GM12801 (cell line): ENCODE measurements around the gene LMAN2L.

Experiments used
- TF ChIP-seq, protein P1 (sequence below): IDR thresholded peaks from one replicate; pipeline ENCODE4 v1.5.1; 2011; ENCODE audit warnings: control low read depth; ENCODE audit not compliant: insufficient read length; ENCODE audit errors: extremely low read depth

Gene LMAN2L

DNA sequence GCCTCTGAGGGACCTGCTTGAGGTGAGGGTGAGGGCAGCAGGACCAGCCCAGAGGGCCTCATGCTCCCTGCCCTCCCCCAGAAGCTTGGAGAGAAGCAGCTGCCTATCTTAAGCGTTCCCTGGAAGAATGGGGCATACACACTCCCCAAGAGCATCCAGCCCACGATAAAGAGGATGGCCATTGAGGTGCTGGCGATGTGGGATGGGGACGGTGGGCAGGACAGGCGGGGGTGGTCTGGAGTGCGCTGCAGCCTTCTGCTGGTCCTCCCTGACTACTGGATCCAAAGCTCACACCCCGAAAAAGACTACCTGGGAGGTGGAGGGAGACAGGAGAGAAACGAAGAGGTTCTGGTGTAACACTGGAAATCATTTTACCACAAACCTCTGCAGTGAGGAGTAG lies 45.6 kb downstream of the LMAN2L start:
- TF ChIP-seq, protein P1, sequence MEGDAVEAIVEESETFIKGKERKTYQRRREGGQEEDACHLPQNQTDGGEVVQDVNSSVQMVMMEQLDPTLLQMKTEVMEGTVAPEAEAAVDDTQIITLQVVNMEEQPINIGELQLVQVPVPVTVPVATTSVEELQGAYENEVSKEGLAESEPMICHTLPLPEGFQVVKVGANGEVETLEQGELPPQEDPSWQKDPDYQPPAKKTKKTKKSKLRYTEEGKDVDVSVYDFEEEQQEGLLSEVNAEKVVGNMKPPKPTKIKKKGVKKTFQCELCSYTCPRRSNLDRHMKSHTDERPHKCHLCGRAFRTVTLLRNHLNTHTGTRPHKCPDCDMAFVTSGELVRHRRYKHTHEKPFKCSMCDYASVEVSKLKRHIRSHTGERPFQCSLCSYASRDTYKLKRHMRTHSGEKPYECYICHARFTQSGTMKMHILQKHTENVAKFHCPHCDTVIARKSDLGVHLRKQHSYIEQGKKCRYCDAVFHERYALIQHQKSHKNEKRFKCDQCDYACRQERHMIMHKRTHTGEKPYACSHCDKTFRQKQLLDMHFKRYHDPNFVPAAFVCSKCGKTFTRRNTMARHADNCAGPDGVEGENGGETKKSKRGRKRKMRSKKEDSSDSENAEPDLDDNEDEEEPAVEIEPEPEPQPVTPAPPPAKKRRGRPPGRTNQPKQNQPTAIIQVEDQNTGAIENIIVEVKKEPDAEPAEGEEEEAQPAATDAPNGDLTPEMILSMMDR = no peak

DNA sequence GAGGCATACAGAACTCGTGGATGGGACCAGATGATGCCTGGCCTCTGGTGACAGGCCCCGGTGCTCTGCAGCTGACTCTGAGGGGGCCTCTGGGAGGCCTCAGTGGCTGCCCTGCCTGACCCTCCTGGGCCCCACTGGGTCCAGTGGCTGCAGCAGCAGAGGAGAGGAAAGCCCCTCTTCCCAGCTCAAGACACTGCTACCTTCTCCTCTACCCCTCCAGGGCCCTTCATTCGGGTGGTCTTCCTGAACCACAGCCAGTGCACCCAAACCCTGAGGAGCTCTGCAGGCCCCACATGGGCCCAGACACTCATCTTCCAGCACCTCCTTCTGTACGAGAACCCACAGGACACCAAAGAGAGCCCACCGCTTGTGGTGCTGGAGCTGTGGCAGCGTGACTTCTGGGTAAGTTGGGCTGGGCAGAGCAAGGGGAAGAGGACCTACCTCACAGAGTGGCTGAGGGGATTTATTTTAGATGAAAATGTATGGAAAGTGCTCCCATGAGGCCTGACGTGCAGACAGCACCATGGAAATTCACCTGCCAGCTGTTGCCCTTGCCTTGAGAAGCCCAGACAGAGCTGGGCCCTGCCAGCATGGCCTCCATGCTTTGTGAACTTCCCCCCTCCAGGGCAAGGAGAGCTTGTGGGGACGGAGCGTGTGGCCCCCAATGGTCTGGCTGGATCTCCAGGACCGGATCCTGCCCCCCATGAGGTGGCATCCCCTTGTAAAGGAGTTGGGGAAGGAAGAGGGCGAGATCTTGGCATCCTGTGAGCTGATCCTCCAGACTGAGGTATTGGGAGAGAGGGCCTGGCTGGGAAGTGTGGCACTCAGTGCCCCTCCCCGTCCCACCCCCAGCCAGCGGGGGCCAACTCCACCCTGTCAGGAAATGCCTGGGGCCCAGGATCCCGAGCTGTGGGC lies 46.3 kb downstream of the LMAN2L start:
- TF ChIP-seq, protein P1 = no peak

DNA sequence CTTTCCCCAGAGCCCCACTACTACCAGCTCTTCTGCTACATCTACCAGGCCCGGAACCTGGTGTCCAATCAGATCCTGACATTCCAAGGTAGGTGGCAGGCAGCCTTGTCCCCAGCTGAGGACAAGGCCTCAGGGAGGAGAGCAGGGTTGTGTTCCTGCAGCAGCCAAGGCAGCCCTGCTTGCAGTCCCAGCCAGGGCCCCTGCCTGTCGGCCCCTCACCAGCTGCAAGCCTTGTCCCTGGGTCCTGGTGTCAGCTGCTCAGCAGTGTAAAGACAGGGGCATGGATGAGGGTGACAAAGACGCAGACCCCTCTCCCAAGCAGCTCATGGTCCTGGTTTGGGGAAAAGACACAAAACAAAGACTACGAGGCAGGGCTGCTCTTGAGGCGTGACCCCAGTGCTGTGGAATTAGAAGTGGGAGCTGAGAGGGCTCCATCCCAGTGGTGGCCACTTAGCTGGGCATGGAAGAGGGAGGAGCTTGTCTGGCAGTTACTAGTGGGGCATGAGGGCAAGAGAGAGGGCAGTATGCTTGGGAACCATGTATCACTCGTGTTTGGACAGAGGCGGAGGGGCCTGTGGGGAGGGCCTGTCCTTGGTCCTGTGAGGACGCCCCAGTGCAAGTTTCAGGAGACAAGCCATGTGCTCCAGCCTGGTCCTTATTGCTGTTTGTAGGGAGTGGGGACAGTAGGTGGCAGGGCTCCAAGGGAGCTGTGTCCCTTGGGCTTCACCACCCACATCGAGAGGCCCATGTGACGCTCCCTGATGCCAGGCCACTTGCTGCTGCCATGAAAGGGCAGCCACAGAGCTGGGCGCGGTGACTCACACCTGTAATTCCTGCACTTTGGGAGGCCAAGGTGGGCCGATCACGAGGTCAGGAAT lies 47.5 kb downstream of the LMAN2L start:
- TF ChIP-seq, protein P1 = no peak

DNA sequence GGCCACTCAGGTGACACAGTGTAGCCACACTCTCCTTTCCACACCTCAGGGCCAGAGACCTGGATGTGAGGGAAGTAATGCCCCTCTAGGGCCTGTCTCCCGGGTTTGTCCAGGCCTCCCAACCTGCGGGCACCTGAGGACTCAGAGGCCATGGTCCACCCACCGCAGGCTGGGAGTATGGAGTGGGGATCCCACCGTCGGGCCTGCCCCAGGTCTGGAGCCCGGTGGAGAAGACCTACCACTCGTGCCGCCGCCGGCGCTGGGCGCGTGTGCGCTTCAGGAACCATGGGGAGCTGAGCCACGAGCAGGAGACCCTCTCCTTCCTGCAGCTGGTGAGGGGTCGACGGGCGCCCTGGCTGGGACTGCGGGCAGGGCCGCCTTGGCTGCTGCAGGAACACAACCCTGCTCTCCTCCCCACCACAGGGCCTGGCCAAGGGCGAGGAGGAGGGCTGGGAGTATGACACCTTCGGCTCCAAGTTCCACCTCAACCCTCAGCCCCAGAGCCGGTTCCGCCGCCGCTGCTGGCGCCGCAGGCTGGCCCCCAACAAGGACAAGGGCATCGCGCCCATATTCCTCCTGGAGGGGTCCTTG lies 48.7 kb downstream of the LMAN2L start:
- TF ChIP-seq, protein P1 = no peak

DNA sequence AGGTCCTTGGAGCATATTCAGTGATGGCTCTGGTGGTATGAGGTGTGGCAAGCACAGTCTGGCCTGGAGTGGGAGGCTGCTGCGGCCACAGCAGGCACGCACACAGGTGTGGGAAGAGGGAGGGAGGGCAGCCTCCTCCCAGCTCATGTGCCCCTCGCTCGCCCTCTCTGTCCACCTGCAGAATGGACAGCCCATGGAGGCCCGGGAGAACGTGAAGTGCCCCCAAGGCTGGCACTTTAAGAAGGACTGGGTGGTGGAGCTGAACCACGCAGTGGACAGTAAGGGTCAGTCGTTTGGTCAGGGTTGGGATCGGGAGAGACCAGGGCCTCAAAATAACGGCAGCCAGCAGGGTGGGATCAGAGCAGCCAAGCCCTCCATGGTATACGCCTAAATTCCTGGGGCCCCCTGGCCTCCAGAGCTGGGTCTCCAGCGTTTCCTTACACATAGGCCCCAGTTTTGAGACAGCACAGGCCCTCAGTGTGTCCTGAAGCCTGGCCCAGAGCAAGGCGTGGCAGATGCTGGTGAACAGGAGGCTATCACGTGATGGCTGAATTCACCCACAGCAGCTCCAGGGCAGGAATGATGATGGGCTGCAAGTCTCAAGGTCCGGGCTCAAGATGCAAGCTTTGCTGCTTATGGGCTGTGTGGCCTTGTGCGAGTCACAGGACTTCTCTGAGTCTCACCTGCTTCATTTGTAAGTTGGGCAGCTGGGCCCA lies 49.4 kb downstream of the LMAN2L start:
- TF ChIP-seq, protein P1 = no peak

DNA sequence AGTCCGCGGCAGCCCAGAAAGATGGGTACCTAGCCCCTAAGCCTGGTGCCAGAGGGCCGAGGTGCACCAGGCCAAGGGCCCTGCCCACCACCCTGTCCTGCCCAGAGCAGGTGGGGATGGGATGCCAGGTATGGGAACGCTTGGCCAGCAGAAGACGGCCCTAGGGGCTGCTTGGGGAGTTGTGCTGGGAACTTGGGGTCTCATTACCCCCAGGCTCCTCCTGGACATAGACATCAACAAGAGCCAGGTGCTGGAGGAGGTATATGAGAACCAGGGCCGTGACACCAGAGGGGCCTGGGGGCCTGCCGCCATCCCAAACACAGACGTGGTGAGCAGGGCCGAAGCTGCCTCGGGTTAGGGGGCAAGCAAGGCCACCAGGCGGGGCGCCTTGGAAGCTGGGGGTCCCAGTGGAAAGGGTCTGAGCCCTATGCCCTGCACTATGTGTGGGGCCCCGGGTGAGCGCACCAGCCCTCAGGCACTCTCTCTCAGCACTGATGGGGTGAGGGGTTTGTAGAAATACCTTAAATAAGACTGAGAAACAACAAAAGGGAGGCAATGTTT lies 50.4 kb downstream of the LMAN2L start:
- TF ChIP-seq, protein P1 = no peak
